NCI-H510A treated with DMSO at 0.1 percent for 48 hours (cell line): ENCODE data around the gene TPX2.

Experiments used
- DNase-seq: peaks from one replicate; lab custom pipeline; 2025; lab: John Stamatoyannopoulos, UW

The TPX2 gene

DNA sequence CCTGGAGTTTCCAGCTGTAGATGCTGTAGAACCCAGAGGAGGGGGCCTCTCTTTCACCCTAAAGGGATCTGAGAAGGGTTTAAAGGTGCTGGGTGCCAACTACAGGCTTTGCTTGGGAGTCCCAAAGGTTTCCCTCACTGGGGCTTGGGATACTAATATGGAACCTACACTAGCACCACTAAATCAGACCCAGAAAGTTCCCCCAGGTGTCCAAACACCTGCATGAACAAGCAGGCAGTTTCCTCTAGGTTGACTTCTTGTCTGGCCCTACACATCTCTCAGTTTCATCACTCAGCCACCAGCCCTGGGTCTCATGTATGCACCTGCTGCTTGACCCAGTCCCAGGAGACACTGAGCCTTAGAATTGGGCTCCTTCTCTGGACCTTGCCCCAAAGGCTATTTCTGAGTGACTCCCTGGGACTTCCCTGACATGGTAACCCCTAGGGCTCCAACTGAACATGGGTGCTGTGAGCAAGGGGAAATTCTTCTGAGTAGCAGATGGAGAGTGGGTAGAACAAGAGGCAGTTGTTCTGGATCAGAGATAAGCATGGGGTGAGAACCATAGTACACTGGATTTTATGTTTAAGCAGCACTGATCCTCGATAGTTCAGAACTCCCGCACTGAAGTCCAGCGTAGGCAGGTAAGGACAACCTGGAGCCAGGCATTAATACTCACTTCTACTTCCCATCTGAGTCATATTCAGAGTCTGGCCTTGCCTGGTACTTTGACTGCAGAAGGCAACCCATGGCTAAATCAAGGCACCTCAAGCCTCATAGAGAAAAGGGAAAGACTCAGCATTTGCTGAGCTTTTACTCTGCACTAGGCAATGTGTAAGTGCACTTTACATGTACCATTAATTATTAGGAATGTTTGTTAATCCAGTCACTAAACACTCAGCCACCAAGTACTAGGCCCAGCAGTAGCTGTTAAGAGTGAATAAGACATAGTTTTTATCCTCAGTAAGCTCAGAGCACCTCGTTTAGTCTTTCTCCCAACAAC is 33.2 kb upstream of the TPX2 start:
- no peak for DNase-seq

DNA sequence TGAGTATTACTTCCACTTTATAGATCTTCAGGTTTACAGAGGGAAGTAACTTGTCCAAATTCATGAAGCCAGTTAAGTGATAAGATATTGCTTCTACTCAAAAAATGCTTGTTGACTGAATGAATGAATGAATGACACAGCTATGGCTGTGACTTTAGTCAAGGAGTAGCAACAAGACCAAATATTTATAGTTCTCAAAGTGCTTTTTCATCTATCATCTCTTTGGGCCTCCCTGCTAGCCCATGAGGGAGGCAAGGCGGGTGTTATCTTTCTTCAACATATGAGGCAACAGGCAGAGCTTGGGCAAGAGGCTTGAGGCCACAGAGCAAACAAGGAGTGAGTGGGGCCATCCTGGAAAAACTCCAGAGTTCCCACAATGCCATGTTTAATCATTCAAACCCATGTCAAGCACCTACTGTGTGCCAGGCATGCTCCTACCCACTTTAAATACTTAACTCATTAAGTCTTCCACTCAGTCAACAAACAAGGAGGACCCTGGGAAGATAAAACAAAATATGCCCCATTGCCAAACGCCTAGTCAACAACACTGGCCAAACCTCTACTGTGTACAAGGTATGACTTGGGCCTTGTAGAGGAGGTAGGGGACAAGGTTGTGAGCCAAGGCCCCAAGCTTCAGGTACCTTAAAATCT is 32.4 kb upstream of the TPX2 start:
- DNase-seq: no peak

DNA sequence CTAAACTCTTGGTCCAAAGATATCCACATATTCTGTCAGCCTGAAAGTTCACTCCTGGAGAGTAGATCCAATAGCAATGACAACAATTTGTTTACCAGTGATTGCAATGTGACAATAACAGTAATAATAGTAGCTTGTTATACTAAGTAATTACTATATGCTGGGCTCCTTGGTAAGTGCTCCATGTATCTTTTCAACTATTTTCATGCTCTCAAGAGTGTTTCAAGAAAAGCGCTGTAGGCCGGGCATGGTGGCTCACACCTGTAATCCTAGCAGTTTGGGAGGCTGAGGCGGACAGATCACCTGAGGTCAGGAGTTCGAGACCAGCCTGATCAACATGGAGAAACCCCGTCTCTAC is 31.9 kb upstream of the TPX2 start:
- no peak for DNase-seq

DNA sequence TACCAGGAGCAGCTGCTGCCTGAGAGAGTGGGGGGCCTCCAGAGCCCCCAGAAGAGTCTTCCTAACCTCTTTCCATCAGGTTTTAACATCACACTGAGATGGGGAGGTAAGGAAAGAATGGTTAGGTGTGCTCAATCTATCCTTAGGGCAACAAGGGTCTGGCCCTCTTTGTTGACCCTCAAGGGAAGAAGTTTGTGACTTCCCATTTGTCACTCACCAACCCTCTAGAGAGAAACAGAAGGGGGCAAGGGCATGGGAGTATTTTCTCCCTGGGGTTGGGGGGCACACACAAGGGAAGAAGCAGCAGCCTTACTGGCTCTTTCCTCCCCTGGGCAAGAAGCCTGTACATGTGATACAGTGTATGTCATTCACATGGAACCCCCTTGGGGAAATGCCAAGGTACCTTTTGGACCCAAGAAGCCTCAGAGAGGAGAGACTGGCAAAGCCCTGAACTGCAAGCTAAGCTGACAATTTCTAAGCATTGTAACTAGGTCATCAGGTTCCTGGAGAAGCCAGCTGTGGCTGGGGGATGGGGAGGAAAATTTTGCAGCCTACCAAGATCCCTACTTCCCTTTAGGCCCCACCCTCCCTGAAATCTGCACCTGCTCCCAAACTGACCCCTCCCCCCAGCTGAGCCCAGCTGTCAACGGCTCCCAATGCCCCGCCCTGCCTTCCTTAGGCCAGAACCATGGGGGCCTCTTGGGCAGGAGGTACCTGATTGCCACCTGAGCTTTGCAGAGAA is 30.9 kb upstream of the TPX2 start:
- DNase-seq: peak; percentile 98

DNA sequence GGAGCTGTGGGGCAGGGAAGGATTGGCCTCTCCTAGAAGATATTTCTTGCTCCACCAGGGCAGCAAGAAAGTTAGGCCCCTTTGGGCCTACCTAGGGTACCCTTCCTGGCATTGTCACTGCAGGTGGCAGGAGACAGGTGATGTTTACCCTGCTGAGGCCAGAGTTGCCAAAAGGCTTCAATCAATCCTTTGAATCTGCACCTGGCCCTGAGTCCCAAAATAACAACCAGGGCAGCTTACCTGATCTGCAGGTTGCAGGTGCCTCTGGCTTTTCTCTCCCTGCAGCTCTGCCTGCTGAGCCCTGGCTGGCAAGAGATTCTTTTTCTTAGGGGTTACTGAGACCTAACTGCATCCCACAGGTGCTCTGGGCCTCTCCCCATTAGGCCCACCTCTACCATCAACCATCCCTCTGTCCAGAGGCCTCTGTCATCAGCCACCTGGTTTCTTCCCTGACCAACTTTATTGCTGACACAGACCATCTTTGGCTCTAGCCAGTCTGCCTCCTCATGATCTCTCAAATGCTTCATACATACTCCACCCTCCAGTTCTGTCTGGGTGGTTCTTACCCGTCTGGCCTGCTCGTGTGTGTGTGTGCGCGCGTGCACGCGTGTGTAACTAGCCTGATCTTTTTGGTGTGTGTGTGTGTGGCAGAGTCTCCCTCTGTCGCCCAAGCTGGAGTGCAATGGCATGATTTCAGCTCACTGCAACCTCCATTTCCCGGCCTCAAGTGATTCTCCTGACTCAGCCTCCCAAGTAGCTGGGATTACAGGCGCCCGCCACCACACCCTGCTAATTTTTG is 30.2 kb upstream of the TPX2 start:
- DNase-seq: peak; percentile 98

DNA sequence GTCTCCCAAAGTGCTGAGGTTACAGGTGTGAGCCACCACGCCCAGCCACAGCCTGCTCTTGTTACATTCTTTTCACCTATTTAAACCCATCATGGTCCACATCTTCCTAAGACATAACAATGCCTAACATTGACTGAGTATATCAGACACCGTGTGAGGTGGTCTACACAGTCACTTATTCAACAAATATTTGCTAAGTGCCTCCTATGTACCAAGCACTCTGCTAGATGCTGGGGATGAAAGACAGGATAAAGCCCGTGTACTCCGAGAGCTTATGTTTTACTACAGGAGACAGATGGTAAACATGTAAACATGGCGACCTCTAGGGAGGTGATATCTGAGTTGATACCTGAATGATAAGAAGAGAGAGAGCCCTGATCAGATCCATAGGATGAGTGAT is 29.2 kb upstream of the TPX2 start:
- DNase-seq: no peak

DNA sequence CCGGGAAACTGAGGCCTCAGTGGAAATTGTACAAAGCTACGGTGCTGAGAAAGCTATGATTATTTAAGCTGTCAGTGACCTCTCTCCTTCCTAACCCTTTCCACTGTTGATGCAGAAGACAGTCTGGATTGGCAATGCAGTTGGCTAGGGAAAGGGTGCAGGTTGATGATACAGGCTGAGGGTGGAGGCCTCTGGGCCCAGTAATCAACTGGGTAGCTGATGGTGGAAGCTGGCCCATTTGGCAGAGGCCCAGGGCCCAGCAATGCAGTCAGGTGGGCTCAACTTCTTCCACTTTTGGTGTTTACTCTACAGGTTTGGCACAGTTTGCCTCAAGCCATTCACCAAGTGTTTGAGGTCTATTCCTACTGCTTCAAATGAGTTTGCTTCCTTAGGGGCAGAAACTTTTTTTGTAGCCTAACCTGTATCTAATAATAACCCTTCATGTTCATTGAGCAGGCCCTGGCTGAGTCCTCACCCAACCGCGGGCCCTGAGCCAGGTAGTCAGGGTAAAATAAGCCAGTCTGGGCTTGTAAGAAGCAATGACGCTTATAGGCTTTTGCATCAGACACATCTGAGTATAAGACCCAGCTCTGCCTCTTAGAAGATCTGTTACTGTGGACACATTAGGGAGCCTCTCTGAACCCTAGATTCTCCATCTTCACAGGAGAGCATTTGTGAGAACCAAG is 28.5 kb upstream of the TPX2 start:
- DNase-seq: no peak

DNA sequence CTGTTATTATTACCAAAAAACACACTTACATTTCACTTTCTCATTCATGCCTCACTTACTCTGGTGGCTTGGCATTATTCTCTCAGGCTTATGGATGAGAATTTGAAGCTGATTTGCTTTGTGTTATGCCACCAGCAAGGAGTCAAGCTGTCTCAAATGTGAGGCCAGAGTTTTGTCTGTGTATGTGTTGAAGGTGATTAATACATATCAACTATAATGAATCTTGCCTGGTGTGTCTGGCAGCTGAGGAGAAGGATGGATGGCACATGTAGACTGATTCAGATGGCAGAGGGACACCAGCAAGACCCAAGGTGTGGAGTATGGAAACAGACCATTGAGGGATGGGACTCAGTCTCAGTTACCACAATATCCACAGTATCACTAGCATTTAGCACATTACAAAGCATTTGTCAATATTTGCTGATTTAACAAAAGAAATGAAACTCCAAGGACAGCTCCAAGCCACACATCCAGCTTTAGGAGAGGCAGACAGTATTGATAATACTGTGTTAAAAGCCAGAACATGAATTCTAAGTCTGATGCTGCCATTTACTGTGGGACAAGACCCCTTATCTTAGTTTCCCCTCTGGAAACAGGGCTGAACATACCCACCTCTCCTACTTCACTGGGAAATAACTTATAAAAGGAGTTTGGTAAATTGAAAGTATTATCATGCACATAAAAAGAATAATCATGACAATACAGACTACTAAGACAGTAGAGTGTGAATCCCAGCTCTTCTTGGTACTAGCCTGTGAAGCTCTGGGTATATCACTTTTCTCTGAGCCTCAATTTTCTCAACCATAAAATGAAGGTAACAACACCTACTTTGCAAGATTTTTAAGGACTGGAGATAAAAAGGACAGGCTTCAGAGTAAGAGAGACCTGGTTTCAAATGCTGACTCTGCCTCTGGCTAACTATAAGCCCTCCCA is 27.6 kb upstream of the TPX2 start:
- no peak for DNase-seq

DNA sequence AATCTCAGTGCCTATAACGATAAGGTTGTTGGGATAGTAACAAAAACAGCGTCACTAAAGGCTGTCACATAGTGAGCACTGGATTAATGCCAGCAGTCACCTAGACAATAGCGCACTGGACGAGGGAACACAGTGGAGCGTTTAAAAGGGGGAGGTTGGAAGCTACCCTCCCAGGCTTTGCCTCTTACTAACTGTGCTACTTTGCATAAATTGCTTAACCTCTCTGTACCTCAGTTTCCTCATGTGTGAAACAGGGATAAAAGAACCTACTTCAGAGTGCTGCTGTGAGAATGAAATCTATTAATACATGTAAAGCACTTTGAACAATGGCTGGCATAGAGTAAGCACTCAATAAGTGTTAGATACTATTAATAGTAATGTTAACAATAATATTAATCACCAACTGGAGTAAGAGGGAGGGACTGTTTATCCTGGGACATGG is 27.0 kb upstream of the TPX2 start:
- DNase-seq: peak; percentile 48

DNA sequence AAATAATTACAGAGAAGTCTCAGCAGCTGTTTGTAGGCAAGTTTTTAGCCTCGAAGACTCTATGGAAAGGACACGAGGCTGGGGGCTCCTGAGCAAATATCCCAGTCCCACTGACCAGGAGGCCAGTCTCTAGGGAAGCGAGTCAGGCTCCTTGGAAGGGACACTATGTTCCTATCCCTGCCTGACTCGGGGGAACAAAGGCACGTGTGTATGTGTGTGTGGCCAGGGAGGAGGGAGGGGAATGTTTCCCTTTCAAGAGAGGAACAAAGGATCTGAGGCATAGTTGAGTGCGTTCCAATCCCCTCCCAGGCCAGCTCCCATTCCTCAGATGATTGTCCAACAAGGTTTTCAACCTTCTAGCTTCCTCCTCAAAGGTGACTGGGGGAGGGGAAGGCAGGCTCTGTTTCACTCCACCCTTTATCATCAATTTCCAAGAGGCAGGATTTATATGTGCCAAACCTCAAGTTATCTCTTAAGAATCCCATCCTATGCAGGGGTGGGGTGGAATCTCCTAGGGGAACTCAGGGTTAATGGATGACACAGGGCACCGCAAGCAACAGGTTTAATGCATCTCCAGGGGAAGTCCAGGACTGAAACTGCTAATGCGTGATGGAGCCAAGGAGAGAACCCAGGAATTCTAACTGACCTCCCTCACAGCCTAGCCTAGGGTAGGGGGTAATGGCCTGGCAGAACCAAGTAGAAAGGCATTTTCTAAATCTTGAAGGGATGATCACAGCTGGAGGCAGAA is 26.4 kb upstream of the TPX2 start:
- no peak for DNase-seq

DNA sequence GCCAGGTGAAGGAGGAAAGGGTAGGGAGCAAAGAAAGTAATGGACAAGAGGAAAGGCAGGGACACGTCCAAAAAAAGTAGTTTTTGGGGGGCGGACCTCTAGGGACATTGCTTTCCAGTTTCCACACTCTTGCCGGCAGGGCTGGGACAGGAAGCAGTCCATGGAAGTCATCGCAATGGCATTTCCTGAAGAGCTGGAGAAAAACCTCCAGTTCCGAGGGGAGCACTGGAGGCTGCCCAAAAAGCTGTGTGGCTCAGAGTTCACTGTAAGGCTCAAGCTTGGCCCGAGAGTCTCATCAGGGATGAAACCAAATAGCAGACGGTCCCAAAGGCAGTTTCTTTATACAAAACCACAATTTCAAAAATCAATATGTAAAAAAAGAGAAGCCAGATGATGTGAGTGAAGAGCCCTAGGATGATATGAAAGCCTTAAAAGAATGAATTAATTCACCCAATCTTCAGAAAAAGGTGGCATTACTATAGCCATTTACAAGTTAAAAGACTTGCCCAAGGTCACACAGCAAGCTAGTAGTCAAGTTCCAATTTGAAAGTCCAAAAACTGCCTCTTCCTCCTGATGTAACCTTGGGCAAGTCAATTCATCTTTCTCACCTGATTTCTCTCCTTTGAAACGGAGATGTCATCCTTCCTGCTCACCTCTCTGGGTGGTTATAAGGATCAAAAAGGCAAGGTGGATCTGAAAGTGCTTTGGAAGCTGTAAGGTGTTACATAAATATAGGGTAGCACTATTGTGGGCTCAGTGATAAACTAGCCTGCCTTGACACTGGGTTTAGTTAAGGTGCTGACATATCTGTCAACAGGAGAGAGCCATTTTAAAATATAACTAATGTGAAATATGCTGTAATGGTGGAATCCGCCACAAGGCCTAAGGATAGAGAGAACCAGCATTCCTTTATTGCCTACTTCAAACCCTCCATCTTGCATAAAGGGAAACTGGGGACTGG is 25.5 kb upstream of the TPX2 start:
- no peak for DNase-seq

DNA sequence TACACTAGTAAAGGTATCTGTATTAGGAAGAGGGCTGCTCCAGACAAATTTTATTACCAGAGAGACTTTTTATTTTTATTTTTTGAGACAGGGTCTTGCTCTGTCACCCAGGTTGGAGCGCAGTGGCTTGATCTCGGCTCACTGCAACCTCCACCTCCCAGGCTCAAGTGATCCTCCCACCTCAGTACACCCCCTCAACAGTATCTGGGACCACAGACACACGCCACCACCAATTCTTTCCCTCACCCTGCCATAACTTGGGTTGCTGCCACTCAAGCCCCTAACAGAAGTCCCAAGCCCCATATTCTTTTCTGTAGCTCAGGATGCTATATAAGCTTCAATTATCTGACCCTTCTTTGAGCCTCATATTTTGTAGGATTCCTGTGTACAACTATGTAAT is 23.3 kb upstream of the TPX2 start:
- no peak for DNase-seq

DNA sequence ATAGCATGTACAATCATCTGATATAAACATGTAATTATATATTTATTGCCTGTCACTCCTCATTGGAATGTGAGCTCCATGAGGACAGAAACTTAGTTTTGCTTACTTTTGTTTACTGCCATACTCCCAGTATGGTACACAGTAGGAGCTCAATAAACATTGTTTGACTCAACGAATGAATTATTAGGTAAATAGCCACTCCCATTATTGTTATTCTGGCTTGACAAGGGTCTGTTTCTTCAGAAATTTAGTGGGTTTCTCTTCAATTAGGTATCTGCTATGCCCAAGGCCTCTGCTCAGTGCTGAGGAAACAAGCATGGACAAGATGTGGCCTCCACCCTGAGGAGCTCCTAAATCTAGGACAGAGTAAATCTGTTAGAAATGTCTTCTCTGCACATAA is 22.7 kb upstream of the TPX2 start:
- no peak for DNase-seq

DNA sequence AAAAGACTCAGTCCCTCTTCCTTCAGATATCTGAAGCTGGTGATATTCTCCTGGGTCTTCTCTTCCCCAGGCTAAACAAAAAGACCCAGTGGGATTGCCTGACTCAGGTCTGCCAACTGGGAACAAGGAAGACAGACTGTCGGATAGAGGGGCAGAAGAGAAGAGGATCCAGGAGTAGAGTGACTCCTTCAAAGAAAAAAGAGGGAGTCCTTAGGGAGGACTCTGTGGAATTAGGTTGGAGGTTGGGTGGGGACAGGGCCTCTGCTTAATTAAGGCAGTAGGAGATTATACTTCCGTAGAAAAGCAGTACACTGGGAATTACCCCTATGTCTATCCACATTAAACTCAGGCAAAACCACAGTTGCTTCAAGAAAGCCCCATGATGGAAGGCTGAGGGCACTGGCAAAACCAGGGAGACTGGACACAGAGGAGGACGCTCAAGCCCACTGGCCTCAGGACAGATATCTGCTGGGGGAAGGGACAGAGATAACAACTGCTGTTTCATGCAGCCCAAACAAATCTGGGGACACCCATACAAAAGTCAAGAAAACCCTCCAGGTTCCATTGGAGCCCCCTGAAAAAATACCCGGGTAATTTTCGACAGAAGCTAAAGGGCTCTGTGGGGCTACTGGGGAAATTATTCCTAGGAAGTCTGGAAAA is 22.1 kb upstream of the TPX2 start:
- DNase-seq: no peak

DNA sequence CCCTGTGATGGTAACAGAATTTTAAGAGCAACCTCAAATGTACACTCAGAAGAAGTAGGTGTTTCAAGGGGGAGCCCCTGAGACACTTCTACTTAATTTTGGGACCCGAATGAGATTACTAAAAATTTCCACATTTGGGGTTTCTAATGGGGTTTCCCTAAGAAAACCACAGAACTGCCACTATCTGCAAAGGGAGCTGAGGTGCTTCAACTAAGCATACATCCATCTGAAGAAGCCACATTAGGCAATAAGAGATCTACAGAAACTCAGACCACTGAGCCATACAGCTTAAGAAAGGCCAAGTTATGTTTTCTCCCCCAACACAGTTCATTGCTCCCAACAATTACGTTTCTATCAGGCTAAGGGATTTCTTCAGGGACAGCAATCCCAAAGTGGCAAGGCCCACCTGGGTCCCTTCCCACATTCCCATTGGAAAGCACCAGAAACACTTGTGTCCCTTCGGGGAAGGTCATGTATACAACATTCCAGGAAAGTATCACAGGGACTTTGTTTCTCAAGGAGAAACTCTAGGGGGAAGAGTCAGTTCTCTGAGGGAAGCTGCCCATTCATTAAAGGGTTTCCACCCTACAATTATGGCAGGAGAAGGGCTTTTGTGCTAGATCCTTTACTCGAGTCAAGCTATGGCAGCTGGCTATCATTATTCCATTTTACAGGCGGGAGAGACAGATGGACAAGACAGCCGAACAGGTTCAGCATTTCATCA is 21.4 kb upstream of the TPX2 start:
- no peak for DNase-seq

DNA sequence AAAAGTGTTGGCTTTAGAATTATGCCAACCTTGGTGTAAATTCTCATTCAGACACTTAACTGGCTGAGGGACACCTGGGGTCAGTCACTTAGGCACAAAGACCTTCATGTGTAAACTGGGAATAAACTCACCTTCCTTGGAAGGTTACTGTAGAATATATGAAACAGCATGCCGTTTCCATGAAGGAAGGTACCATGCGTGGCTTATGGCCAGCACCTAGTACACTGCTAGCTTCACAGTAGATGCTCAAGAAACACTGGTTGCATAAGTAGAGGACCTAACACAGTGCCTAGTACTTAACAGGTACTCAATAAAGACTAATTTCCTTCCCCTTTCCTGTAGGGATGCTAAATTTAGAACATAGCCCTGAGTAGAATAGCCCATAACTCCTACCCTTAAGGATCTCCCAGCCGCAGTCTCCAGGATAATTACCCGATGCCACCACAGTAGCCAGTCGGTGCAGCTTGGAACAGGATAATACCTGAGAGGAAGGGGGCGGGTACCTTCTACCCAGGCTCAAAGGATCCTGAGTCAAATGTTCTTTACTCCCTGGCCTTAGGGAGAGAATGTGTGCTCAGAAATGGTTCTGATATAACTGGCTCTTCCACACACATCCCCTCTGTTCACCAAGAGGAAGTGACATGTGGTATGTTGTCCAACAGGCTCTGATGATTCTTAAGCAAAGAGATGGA is 20.0 kb upstream of the TPX2 start:
- DNase-seq: peak; percentile 28
